ENCODE results near the gene OR52K2.

- TF ChIP-seq CTCF (conservative IDR thresholded peaks at IDR 0.05 in 1 of 2, IDR thresholded peaks at IDR 0.05 in 1 of 2; ENCODE audit: extremely low read depth in 1 of 2, insufficient read depth in 1 of 2, low read depth in 1 of 2, low read length in 2 of 2) (no peak), EZH2 (IDR thresholded peaks at IDR 0.05; ENCODE audit: borderline replicate concordance, low read length) (no peak)
Measured at GRCh38 chr11:4441515-4441914, 7.6 kb upstream of the OR52K2 start.
